Loucy (cell line): ENCODE data around the gene ESYT3.
"Not testable (repeated sequence)": the region's sequence is repeated elsewhere in the genome, so short reads cannot be mapped to it uniquely, and the experiment has no call there.

Source experiments
- H2AFZ ChIP-seq: fragments of 200-600 bp; sonication (generic); 2 replicates; pipeline ENCODE4 v1.6.0; 2016; ENCODE audit warnings: antibody characterized with exemption, mild to moderate bottlenecking, low read length, moderate library complexity
- H3F3A ChIP-seq: fragments of 200-600 bp; 2 replicates; pipeline ENCODE4 v1.6.0; 2016; ENCODE audit warnings: antibody characterized with exemption, low read depth, mild to moderate bottlenecking
- H3K27me3 ChIP-seq: fragments of 200-600 bp; sonication (generic); 2 replicates; pipeline ENCODE4 v1.6.1; 2014; ENCODE audit warnings: low read length, mild to moderate bottlenecking; ENCODE audit not compliant: insufficient read depth, poor library complexity, severe bottlenecking
- H3K36me3 ChIP-seq: fragments of 200-600 bp; sonication (generic); 2 replicates; pipeline ENCODE4 v1.6.1; 2016; ENCODE audit warnings: low read length; ENCODE audit not compliant: insufficient read depth
- H3K4me1 ChIP-seq: fragments of 200-600 bp; sonication (generic); 2 replicates; pipeline ENCODE4 v1.5.1; 2014; ENCODE audit warnings: low read length, mild to moderate bottlenecking; ENCODE audit not compliant: insufficient read depth, poor library complexity, severe bottlenecking
- H3K4me2 ChIP-seq: fragments of 200-600 bp; sonication (generic); 2 replicates; pipeline ENCODE4 v1.6.0; 2014; ENCODE audit warnings: antibody characterized with exemption, low read length, low read depth, mild to moderate bottlenecking; ENCODE audit not compliant: poor library complexity, severe bottlenecking
- H3K4me3 ChIP-seq: fragments of 200-600 bp; sonication (generic); 2 replicates; pipeline ENCODE4 v1.5.1; 2014; ENCODE audit warnings: low read length, mild to moderate bottlenecking, mixed read lengths; ENCODE audit not compliant: poor library complexity, severe bottlenecking
- H3K79me2 ChIP-seq: fragments of 200-600 bp; sonication (generic); 2 replicates; pipeline ENCODE4 v1.6.1; 2014; ENCODE audit warnings: low read length; ENCODE audit not compliant: insufficient read depth
- H3K9ac ChIP-seq: fragments of 200-600 bp; sonication (generic); 2 replicates; pipeline ENCODE4 v1.6.0; 2014; ENCODE audit warnings: mild to moderate bottlenecking, low read depth, low read length, moderate library complexity; ENCODE audit not compliant: poor library complexity, severe bottlenecking
- H3K9me2 ChIP-seq: fragments of 200-600 bp; sonication (generic); replicated peaks from 2 replicates; pipeline ENCODE4 v1.6.1; 2016; ENCODE audit warnings: low read depth, low read length, mixed read lengths
- H3K9me3 ChIP-seq: fragments of 200-600 bp; sonication (generic); 2 replicates; pipeline ENCODE4 v1.6.1; 2014; ENCODE audit warnings: mild to moderate bottlenecking, antibody characterized with exemption, low read length, low read depth; ENCODE audit not compliant: insufficient read depth
- H4K20me1 ChIP-seq: fragments of 200-600 bp; sonication (generic); 2 replicates; pipeline ENCODE4 v1.6.0; 2014; ENCODE audit warnings: antibody characterized with exemption, low read length, mild to moderate bottlenecking; ENCODE audit not compliant: insufficient read depth, poor library complexity, severe bottlenecking
- CTCF ChIP-seq: fragments of 200-600 bp; sonication (generic); conservative IDR thresholded peaks from 2 replicates; pipeline ENCODE4 v1.5.1; 2014; ENCODE audit warnings: mild to moderate bottlenecking, antibody characterized with exemption, low read length
- EZH2phosphoT487 ChIP-seq: fragments of 200-600 bp; IDR thresholded peaks from 2 replicates; pipeline ENCODE4 v1.6.1; 2018; ENCODE audit warnings: antibody characterized with exemption, mild to moderate bottlenecking, moderate library complexity, borderline replicate concordance

Gene ESYT3

DNA sequence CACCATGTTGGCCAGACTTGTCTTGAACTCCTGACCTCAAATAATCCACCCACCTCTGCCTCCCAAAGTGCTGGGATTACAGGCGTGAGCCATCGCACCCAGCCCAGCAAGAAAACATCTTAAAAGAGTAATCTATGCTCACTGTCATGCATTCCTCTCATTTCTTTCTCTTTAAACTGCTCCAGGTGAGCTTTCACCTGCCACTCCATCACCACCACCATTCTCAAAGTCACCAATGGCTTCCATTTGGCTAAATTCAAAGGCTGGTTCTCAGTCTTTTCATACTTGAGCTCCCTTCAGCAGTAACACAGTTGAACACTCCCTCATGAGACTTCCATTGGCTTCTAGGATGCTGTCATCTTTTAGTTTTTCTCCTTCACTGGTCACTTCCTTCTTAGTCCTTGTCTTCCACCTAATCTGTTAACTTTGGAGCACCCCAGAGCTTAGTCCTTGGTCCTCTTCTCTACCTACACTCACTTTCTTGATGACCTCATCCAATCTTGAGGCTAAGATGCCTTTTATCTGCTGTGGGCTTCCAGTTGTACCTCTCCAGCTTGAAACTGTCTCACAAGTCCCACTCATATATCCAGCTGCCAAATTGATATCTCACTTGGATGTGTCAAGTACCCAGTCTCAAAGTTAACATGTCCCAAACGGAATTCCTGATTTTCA is 27.0 kb upstream of the ESYT3 start:
- Histone ChIP-seq H4K20me1 (no peaks in the 10 kb centered on the region), H3K79me2 (no peaks in the 10 kb centered on the region), H2AFZ (no peak overlapping the region), H3K4me1 (no peaks in the 10 kb centered on the region), H3K9me3 (no peaks in the 10 kb centered on the region), H3F3A (no peaks in the 10 kb centered on the region), H3K36me3 (no peaks in the 10 kb centered on the region), H3K9me2 (no peaks in the 10 kb centered on the region), H3K4me3 (no peak overlapping the region), H3K27me3 (no peaks in the 10 kb centered on the region), H3K4me2 (no peak overlapping the region), H3K9ac (no peak overlapping the region)
- no peak for TF ChIP-seq EZH2phosphoT487
- TF ChIP-seq CTCF: no peak

GRCh38 chr3:138408751-138409570 is 25.5 kb upstream of the ESYT3 start:
- Histone ChIP-seq H3K4me2 (no peak overlapping the region), H3K4me3 (no peak overlapping the region), H3K79me2 (no peaks in the 10 kb centered on the region), H2AFZ (no peak overlapping the region), H3K4me1 (no peaks in the 10 kb centered on the region), H3K36me3 (no peaks in the 10 kb centered on the region), H3F3A (no peaks in the 10 kb centered on the region), H3K9ac (no peak overlapping the region), H4K20me1 (no peaks in the 10 kb centered on the region), H3K27me3 (no peaks in the 10 kb centered on the region), H3K9me2 (no peaks in the 10 kb centered on the region), H3K9me3 (no peaks in the 10 kb centered on the region)
- no peak for TF ChIP-seq EZH2phosphoT487
- TF ChIP-seq CTCF: no peak

DNA sequence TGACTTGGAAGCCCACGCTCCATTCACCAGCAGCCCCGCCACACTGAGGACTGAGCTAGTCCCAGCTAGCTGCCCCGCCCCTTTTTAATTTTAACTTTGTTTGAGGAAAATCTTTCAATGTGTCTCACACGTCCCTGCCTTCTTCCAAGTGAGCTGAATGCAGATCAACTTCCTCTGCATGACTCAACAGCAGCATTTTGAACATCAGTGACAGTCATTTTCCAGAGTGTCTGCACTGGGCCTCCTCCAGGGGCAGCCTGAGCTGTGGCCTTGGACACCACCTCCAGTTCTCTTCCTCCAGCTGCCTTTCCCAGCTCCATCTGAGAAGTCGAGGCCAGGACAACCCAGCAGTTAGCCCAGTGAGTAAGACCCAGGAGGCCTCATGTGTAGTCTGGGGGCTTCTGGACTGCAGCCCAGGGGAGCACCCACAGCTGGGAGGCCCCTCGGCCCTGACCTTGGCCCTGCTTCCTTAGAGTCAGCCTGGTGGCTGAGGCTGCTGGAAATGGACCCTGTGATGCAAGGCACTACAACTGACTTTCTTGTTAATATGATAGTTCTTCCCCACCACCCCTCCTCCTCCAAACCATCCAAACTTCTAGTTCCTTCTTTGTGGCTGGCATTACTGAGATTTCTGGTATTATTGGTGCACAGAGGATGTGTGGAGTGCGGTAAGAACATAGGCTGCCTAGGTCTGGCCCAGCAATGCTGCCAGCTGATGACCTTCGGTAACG is 21.4 kb upstream of the ESYT3 start:
- Histone ChIP-seq H3K9me2 (no peaks in the 10 kb centered on the region), H3K4me2 (no peak overlapping the region), H3K27me3 (no peaks in the 10 kb centered on the region), H3K36me3 (no peaks in the 10 kb centered on the region), H3K79me2 (no peaks in the 10 kb centered on the region), H3K4me3 (no peak overlapping the region), H3K9ac (no peak overlapping the region), H3F3A (no peaks in the 10 kb centered on the region), H3K4me1 (no peaks in the 10 kb centered on the region), H4K20me1 (no peaks in the 10 kb centered on the region), H3K9me3 (no peaks in the 10 kb centered on the region), H2AFZ (no peak overlapping the region)
- TF ChIP-seq CTCF (no peak), EZH2phosphoT487 (no peak)

GRCh38 chr3:138416236-138416635 is 18.2 kb upstream of the ESYT3 start:
- H3K4me1 ChIP-seq, H3K27me3 ChIP-seq, H3K79me2 ChIP-seq, H3F3A ChIP-seq, H3K9me3 ChIP-seq, H4K20me1 ChIP-seq, H3K36me3 ChIP-seq, H2AFZ ChIP-seq, H3K9me2 ChIP-seq, H3K9ac ChIP-seq, H3K4me2 ChIP-seq, H3K4me3 ChIP-seq: not testable (repeated sequence)
